ENCODE results near the gene FOCAD. TPM values are rescaled to one million over a fixed set of nuclear protein-coding genes. Genes with fewer than 3 reads are reported as not detected.
"Not testable (repeated sequence)": the region's sequence is repeated elsewhere in the genome, so short reads cannot be mapped to it uniquely, and the experiment has no call there.

The FOCAD gene
- total RNA-seq, 1 donor from 2014 or later = 85.2 TPM

DNA sequence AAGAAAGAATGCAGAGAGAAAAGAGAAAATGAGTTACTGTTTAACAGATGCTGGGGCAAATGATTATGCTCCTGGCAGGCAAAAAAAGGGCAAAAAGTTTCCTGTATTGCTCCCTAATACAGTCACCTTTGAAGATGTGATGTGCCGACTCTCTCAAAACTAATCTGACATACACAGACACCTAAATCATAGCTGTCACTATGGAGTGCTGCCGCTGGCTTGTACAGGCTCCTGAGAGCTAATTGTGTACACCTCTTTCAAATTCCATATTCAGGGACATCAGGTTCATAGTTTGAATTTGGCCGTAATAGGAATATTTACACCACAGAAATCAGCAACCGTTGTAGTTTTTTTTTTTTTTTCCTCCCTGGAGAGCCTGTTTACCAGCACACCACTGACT is 12.4 kb upstream of the FOCAD start:
- DNase-seq (ENCODE audit: low read depth in 2 of 2) = no peak

DNA sequence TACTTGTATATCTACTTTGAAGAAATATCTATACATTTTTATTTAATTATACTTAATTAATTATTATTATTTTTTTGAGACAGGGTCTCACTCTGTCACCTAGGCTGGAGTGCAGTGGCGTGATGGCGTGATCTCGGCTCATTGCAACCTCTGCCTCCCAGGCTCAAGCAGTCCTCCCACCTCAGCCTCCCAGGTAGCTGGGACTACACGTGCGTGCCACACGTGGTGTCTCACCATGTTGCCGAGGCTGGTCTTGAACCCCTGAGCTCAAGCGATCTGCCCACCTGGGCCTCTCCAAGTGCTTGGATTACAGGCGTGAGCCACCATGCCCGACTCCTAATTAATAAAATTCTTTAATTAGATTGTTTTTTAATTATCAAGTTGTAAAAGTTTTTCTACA is 10.5 kb upstream of the FOCAD start:
- DNase-seq (ENCODE audit: low read depth in 2 of 2) = not testable (repeated sequence)

- DNase-seq (ENCODE audit: low read depth in 2 of 2) = no peak
These were observed 2.6 kb upstream of the FOCAD start for GRCh38 chr9:20681467-20681866.

GRCh38 chr9:20683351-20684034 is 566 bp upstream of the FOCAD start:
- DNase-seq (ENCODE audit: low read depth in 2 of 2) = peak; percentile 84 to 85

GRCh38 chr9:20684875-20685696 is 1.0 kb downstream of the FOCAD start:
- peak; percentile 92 to 94 for DNase-seq (ENCODE audit: low read depth in 2 of 2)

- DNase-seq (ENCODE audit: low read depth in 2 of 2) = peak in 1 of 2 donors; percentile 26
These were observed 1.7 kb downstream of the FOCAD start for GRCh38 chr9:20685769-20686168.

DNA sequence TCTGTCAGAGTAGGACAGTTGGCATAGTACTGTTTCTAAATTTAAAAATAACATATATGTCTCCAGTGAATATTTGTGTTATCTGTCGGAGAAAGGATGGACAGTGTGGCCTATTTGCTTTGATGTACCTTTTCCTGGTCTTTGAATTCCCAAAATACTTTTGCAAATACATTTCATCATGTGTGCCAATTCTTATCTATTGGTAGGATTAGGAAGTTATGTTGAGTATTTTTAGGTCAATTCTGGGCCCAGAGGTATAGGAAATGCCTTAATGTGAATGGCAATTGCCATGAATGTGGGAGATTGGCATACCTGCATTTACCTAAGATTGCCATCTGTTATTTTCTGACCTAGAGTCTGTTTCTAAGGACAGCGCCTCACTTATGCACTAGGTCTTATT is 5.8 kb downstream of the FOCAD start:
- no peak for DNase-seq (ENCODE audit: low read depth in 2 of 2)

DNA sequence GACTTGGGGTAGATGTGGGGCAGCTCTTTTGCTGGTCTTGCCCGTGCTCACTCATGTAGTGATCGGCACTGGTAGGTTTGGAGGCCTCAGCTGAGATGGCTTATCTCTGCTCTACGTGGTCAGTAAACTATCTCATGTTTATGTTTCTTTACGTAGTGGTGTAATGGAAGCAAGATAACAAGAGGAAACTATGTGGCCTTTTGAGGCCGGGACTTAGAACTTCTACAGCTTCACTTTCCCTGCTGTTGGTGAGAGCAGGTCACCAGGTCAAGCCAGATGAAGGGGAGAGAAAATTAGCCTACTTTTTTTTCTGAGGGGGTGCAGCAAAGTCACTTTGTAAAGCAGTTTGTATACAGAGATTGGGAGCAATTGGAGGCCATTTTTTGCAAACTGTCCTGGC is 8.5 kb downstream of the FOCAD start:
- no peak for DNase-seq (ENCODE audit: low read depth in 2 of 2)

DNA sequence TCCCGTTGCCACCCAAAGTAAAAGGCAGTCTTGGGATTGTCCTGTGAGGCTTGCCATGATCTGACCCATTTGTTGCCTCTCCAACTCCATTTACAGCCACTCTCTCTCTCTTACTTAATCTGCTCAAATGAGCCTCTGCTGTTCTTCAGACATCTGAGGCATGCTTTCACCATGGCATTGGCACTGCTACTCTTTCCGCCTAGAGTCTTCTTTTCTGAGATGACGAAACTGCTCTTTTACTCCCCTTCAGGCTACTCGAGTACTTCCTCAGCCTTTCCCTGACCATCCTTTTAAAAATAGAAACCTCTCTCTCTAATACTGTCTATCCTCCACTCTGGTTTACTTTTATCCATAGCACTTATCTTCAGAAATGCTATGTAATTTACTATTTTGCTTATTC is 9.0 kb downstream of the FOCAD start:
- DNase-seq (ENCODE audit: low read depth in 2 of 2) = no peak

DNA sequence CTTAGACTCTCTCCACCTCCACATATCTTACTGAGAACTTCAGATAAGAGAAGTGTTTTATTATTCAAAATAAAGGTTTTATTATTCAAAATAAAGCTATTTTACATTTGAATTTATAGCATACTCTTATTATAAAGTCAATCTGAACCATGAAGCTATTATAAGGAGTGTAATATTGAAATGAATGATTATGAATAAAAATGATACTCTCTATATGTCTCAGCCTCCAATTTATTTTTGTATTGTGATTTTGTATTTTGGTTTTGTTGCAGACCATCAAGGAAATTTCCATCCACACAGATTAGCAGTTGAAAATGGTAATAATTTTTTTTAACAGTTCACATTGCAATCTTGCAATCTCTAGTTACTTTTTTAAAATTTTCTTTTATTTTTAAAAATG is 10.2 kb downstream of the FOCAD start:
- DNase-seq (ENCODE audit: low read depth in 2 of 2) = no peak

- no peak for DNase-seq (ENCODE audit: low read depth in 2 of 2)
These were observed 13.1 kb downstream of the FOCAD start for GRCh38 chr9:20697021-20697719.

DNA sequence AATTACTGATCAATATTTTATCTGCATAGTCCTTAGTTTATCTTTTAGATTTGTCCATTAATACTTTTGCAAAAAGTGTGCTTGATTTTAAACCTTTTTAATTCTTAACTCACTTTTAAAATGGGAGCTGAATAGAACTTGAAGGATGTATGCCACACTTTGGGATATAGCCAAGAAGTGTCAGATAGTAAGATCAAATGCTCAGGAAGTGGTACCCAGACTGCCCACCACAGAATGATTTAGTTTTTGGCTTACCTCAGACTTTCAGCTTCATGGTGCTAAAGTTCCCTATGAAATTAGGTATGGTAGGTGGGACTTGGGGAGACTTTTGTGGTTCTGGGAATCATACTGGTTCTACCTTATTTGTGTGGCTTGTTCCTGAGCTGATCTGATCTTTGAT is 14.7 kb downstream of the FOCAD start:
- no peak for DNase-seq (ENCODE audit: low read depth in 2 of 2)

GRCh38 chr9:20701060-20701459 is 17.0 kb downstream of the FOCAD start:
- DNase-seq (ENCODE audit: low read depth in 2 of 2) = peak; percentile 69 to 95

DNA sequence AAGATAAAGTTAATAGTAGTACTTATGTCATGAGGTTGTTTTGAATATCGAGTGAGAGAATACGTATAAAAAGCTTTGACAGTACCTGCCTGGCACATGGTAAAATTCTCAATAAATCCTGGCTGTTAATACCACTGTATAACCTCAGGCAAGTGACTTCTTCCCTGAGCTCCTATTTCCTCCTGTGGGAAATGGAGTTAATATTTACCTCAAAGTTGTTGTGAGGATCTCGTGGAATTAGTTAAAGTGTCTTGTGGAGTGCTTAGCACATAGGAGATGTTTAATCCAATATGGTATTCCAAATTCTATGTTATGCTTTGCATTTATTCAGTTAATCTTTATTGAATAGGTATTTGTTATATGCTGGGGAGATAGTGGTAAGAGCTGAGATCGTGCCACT is 18.5 kb downstream of the FOCAD start:
- no peak for DNase-seq (ENCODE audit: low read depth in 2 of 2)

- DNase-seq (ENCODE audit: low read depth in 2 of 2) = no peak
These were observed 19.1 kb downstream of the FOCAD start for GRCh38 chr9:20703146-20703545.

DNA sequence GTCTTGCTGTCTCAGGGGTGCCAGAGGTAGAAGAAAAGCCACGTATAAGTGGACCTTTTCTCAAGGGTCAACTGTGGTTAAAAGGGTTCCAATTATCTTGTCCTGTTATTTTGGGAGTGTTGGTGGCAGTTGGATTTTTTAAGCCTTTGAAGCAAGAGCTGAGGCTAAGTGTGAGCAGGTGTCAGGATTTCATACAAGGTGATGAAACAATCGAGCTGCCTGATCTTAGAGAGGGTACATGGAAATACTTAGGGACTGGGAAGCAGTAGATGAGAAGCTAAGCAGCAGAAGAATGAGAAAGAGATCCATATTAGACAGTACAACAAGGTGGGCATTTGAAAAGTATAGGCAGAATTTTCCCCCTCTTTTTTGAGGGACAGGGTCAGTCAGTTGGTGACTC is 23.6 kb downstream of the FOCAD start:
- DNase-seq (ENCODE audit: low read depth in 2 of 2) = no peak

DNA sequence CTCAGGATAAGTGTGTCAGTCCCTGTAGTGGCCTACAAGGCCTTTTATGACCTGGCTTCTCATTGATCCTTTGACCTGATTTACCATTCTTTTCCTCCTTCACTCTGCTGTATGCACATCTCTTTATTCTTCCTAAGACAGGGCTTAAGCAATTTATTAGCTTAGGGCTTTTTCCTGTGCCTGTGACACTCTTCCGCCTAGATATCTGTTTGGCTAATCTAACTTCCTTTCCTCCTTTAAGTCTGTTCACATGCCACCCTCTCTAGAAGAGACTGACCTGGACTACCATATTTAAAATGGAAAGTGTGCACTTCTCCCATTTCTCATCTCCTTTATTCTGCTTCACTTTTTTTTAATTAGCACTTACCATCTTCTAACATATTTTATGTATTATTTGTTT is 29.1 kb downstream of the FOCAD start:
- DNase-seq (ENCODE audit: low read depth in 2 of 2) = no peak

DNA sequence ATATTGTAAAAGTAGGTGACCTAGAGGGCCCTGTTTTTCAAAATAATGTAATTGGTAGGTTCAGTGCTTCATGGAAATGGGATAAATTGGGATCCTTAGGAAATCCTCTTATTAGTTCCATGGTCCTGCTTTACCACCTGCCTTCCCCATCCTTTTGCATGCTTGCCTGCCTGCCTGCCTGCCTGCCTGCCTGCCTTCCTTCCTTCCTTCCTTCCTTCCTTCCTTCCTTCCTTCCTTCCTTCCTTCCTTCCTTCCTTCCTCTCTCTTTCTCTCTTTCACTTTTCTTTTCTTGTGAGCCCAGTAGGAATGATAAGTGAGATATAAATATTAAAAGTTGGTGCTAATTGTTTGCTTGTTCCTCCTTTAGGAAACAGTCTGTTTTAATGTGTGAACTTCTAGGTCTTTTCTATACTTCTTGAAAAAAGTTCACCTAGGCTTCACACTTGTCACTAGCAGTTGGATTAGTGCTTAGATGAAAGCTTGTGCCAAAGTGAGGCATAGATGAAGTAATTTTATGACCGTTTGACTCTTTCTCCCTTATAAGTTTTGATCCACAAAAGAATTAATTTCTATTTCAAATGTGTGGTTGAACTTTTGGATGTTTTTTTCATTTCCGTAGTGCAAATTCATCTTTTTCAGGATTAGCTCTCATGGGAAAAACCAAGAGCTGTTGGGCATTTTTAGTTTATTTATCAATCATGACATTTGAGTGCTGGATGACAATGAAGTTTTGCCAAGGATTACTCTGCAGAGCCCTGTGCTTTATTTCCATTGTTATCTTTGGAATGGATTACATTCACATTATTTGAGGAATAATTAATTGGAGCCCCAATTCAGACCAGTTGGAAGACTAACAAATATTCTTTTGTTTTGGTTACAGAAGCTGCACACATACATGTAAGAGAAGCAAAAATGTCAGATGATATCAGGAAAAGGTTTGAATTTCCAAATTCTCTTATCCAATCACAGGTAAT is 30.7 kb downstream of the FOCAD start:
- peak; percentile 78 to 81 for DNase-seq (ENCODE audit: low read depth in 2 of 2)

GRCh38 chr9:20722221-20722620 is 38.2 kb downstream of the FOCAD start:
- DNase-seq (ENCODE audit: low read depth in 2 of 2) = peak; percentile 36 to 87

DNA sequence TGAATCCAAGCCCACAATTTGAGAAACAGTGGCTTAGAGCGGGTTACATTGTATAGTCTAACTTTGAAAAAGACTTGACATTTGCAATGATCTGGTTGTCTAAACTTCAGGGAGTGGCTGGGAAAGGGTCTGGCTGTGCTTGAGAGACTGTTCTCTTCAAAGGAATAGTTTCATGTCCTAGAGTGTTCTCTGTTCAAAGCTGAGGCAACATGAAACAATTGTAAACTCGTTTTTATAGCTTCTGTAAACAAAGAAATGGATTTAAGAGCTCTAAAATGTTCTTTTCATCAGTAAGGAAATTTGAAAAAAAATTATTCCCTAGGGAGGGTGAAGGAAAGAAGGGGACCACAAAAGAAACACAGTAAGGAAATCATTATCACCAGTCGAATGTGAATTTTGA is 41.6 kb downstream of the FOCAD start:
- DNase-seq (ENCODE audit: low read depth in 2 of 2) = no peak

DNA sequence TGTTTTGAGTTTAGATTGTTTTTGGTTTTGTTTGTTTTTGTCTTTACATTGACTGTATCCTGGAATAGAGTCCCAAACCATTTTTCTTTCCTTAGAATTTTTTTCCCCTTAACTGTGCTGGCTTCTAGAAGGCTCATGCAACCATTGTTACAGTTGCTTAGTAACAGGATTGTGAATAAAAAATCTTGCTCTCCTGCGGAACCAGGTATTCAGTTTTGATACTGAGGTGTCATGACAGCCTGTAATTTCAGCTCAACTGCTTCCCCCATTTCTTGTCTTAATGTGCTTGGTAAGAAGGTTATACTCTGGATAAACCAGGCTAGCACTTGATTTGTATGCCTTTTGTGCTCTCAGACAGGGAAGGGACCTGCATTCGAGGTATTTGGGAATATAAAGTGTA is 42.1 kb downstream of the FOCAD start:
- DNase-seq (ENCODE audit: low read depth in 2 of 2) = peak in 1 of 2 donors; percentile 17

Measured in dermis microvascular lymphatic vessel endothelial cell (primary cell).